ENCODE measurements around the gene NPEPPS. TPM values are rescaled to one million over a fixed set of nuclear protein-coding genes. Genes with fewer than 3 reads are reported as not detected.
A peak's percentile ranks its signal among the peaks of the same experiment; 100 is the strongest.
"Not testable (repeated sequence)": the region's sequence is repeated elsewhere in the genome, so short reads cannot be mapped to it uniquely, and the experiment has no call there.

Gene NPEPPS
- total RNA-seq, 5 donors from 2014 or later (not counting 1 experiment from before 2014, with no cell fraction given), result 92.7 to 106 (median 97.4) TPM

- CTCF ChIA-PET; H3K27ac Mint-ChIP-seq; H3K36me3 ChIP-seq (ENCODE audit: control insufficient read depth in 2 of 2, extremely low read depth in 1 of 2, insufficient read depth in 1 of 2, low read length in 1 of 2); H3K4me3 ChIP-seq (ENCODE audit: control insufficient read depth in 1 of 2, extremely low read depth in 1 of 2, low read length in 1 of 2); DNase-seq; H3K27ac ChIP-seq (ENCODE audit: low read length); H3K4me1 Mint-ChIP-seq; H3K9me3 Mint-ChIP-seq; H3K27me3 Mint-ChIP-seq; H3K27me3 ChIP-seq (replicated peaks in 1 of 2; ENCODE audit: control insufficient read depth in 2 of 2, extremely low read depth in 1 of 2, insufficient read depth in 2 of 2, low read length in 1 of 2); H3K4me3 Mint-ChIP-seq; H3K9me3 ChIP-seq; POLR2A ChIA-PET; H3K4me1 ChIP-seq (ENCODE audit: control insufficient read depth in 1 of 2, extremely low read depth in 1 of 2, insufficient read depth in 2 of 2, low read length in 2 of 2); ATAC-seq (replicated peaks in 1 of 4): not testable (repeated sequence)
- no CpG with 5 or more reads among the region's 5 CpGs for WGBS (ENCODE audit: insufficient coverage)
- peaks cover 11% of the 10 kb centered on the region for H3K36me3 Mint-ChIP-seq
Observed at GRCh38 chr17:47586378-47587055, 55.6 kb downstream of the NPEPPS start.

- peaks cover 0 to 31% of the 10 kb centered on the region in 2 donors for H3K36me3 ChIP-seq (ENCODE audit: control insufficient read depth in 2 of 2, extremely low read depth in 1 of 2, insufficient read depth in 1 of 2, low read length in 1 of 2)
- ATAC-seq (replicated peaks in 1 of 4); DNase-seq; H3K27me3 Mint-ChIP-seq; H3K9me3 ChIP-seq; POLR2A ChIA-PET; H3K27me3 ChIP-seq (replicated peaks in 1 of 2; ENCODE audit: control insufficient read depth in 2 of 2, extremely low read depth in 1 of 2, insufficient read depth in 2 of 2, low read length in 1 of 2); H3K4me1 Mint-ChIP-seq; H3K27ac Mint-ChIP-seq; H3K4me1 ChIP-seq (ENCODE audit: control insufficient read depth in 1 of 2, extremely low read depth in 1 of 2, insufficient read depth in 2 of 2, low read length in 2 of 2); H3K4me3 ChIP-seq (ENCODE audit: control insufficient read depth in 1 of 2, extremely low read depth in 1 of 2, low read length in 1 of 2); H3K9me3 Mint-ChIP-seq; H3K4me3 Mint-ChIP-seq; H3K27ac ChIP-seq (ENCODE audit: low read length): not testable (repeated sequence)
- H3K36me3 Mint-ChIP-seq, result peaks cover 22% of the 10 kb centered on the region
- CTCF ChIA-PET, result interaction anchor here in 1 of 2 donors (0.6 kb wide), 1 partner anchor 51 kb away, joined by 3 read pairs; no protein-coding TSS in a partner anchor
Observed at GRCh38 chr17:47593522-47593921, 62.6 kb downstream of the NPEPPS start.

GRCh38 chr17:47603830-47604597 lies 73.1 kb downstream of the NPEPPS start:
- Mint-ChIP-seq H3K27me3 (no peaks in the 10 kb centered on the region), H3K27ac (no peak overlapping the region), H3K9me3 (no peaks in the 10 kb centered on the region), H3K4me3 (no peak overlapping the region), H3K36me3 (peaks cover 48% of the 10 kb centered on the region), H3K4me1 (no peaks in the 10 kb centered on the region)
- peaks cover 6 to 61% of the 10 kb centered on the region in 2 donors for H3K36me3 ChIP-seq (ENCODE audit: control insufficient read depth in 2 of 2, extremely low read depth in 1 of 2, insufficient read depth in 1 of 2, low read length in 1 of 2)
- H3K4me3 ChIP-seq (ENCODE audit: control insufficient read depth in 1 of 2, extremely low read depth in 1 of 2, low read length in 1 of 2), result no peak overlapping the region
- no peak for DNase-seq
- WGBS (ENCODE audit: insufficient coverage), result 100% methylated on average over 3 of the region's 4 CpGs
- POLR2A ChIA-PET, result no interaction called here
- no peaks in the 10 kb centered on the region for H3K9me3 ChIP-seq
- no peaks in the 10 kb centered on the region for H3K4me1 ChIP-seq (ENCODE audit: control insufficient read depth in 1 of 2, extremely low read depth in 1 of 2, insufficient read depth in 2 of 2, low read length in 2 of 2)
- CTCF ChIA-PET, result interaction anchor here in 1 of 2 donors (1.8 kb wide), 1 partner anchor 12 kb away, joined by 5 read pairs; no protein-coding TSS in a partner anchor
- no peak overlapping the region for H3K27ac ChIP-seq (ENCODE audit: low read length)
- no peak for ATAC-seq (replicated peaks in 1 of 4)
- no peaks in the 10 kb centered on the region for H3K27me3 ChIP-seq (replicated peaks in 1 of 2; ENCODE audit: control insufficient read depth in 2 of 2, extremely low read depth in 1 of 2, insufficient read depth in 2 of 2, low read length in 1 of 2)

- H3K27ac Mint-ChIP-seq, result no peak overlapping the region
- ATAC-seq (replicated peaks in 1 of 4) (no peak), DNase-seq (no peak)
- H3K36me3 Mint-ChIP-seq, result peaks cover 47% of the 10 kb centered on the region
- Histone ChIP-seq H3K4me3 (ENCODE audit: control insufficient read depth in 1 of 2, extremely low read depth in 1 of 2, low read length in 1 of 2) (no peak overlapping the region), H3K27ac (ENCODE audit: low read length) (no peak overlapping the region), H3K9me3 (no peaks in the 10 kb centered on the region), H3K27me3 (replicated peaks in 1 of 2; ENCODE audit: control insufficient read depth in 2 of 2, extremely low read depth in 1 of 2, insufficient read depth in 2 of 2, low read length in 1 of 2) (no peaks in the 10 kb centered on the region), H3K4me1 (ENCODE audit: control insufficient read depth in 1 of 2, extremely low read depth in 1 of 2, insufficient read depth in 2 of 2, low read length in 2 of 2) (no peaks in the 10 kb centered on the region), H3K36me3 (ENCODE audit: control insufficient read depth in 2 of 2, extremely low read depth in 1 of 2, insufficient read depth in 1 of 2, low read length in 1 of 2) (peaks cover 6 to 57% of the 10 kb centered on the region in 2 donors)
- ChIA-PET POLR2A (no interaction called here), CTCF (interaction anchor here in 1 of 2 donors (1.8 kb wide), 1 partner anchor 11 kb away, joined by 5 read pairs; no protein-coding TSS in a partner anchor)
- H3K9me3 Mint-ChIP-seq, result no peaks in the 10 kb centered on the region
- no peaks in the 10 kb centered on the region for H3K4me1 Mint-ChIP-seq
- no peaks in the 10 kb centered on the region for H3K27me3 Mint-ChIP-seq
- H3K4me3 Mint-ChIP-seq, result no peak overlapping the region
- no CpG with 5 or more reads among the region's 1 CpG for WGBS (ENCODE audit: insufficient coverage)
Observed at GRCh38 chr17:47604598-47604927, 73.7 kb downstream of the NPEPPS start.

GRCh38 chr17:47605011-47605410 lies 74.1 kb downstream of the NPEPPS start:
- DNase-seq, result no peak
- ATAC-seq (replicated peaks in 1 of 4), result no peak
- Histone ChIP-seq H3K9me3 (no peaks in the 10 kb centered on the region), H3K36me3 (ENCODE audit: control insufficient read depth in 2 of 2, extremely low read depth in 1 of 2, insufficient read depth in 1 of 2, low read length in 1 of 2) (peaks cover 6 to 53% of the 10 kb centered on the region in 2 donors), H3K4me3 (ENCODE audit: control insufficient read depth in 1 of 2, extremely low read depth in 1 of 2, low read length in 1 of 2) (no peak overlapping the region), H3K27ac (ENCODE audit: low read length) (no peak overlapping the region), H3K27me3 (replicated peaks in 1 of 2; ENCODE audit: control insufficient read depth in 2 of 2, extremely low read depth in 1 of 2, insufficient read depth in 2 of 2, low read length in 1 of 2) (no peaks in the 10 kb centered on the region), H3K4me1 (ENCODE audit: control insufficient read depth in 1 of 2, extremely low read depth in 1 of 2, insufficient read depth in 2 of 2, low read length in 2 of 2) (no peaks in the 10 kb centered on the region)
- Mint-ChIP-seq H3K4me1 (no peaks in the 10 kb centered on the region), H3K36me3 (peaks cover 51% of the 10 kb centered on the region), H3K4me3 (no peak overlapping the region), H3K27ac (no peak overlapping the region), H3K9me3 (no peaks in the 10 kb centered on the region), H3K27me3 (no peaks in the 10 kb centered on the region)
- POLR2A ChIA-PET, result no interaction called here
- WGBS (ENCODE audit: insufficient coverage), result no CpG with 5 or more reads among the region's 1 CpG
- CTCF ChIA-PET, result interaction anchor here in 1 of 2 donors (1.8 kb wide), 1 partner anchor 11 kb away, joined by 5 read pairs; no protein-coding TSS in a partner anchor

- H3K4me1 Mint-ChIP-seq, result no peaks in the 10 kb centered on the region
- Histone ChIP-seq H3K4me3 (ENCODE audit: control insufficient read depth in 1 of 2, extremely low read depth in 1 of 2, low read length in 1 of 2) (no peak overlapping the region), H3K36me3 (ENCODE audit: control insufficient read depth in 2 of 2, extremely low read depth in 1 of 2, insufficient read depth in 1 of 2, low read length in 1 of 2) (peaks cover 3 to 39% of the 10 kb centered on the region in 2 donors), H3K4me1 (ENCODE audit: control insufficient read depth in 1 of 2, extremely low read depth in 1 of 2, insufficient read depth in 2 of 2, low read length in 2 of 2) (no peaks in the 10 kb centered on the region), H3K27me3 (replicated peaks in 1 of 2; ENCODE audit: control insufficient read depth in 2 of 2, extremely low read depth in 1 of 2, insufficient read depth in 2 of 2, low read length in 1 of 2) (no peaks in the 10 kb centered on the region), H3K9me3 (no peaks in the 10 kb centered on the region), H3K27ac (ENCODE audit: low read length) (no peak overlapping the region)
- POLR2A ChIA-PET, result no interaction called here
- CTCF ChIA-PET, result interaction anchor here in 1 of 2 donors (0.7 kb wide), 1 partner anchor 55 kb away, joined by 4 read pairs; no protein-coding TSS in a partner anchor
- DNase-seq, result no peak
- WGBS (ENCODE audit: insufficient coverage), result 94% methylated on average over 2 of the region's 3 CpGs
- H3K36me3 Mint-ChIP-seq, result peaks cover 40% of the 10 kb centered on the region
- no peak for ATAC-seq (replicated peaks in 1 of 4)
- no peaks in the 10 kb centered on the region for H3K27me3 Mint-ChIP-seq
- no peak overlapping the region for H3K4me3 Mint-ChIP-seq
- peak overlapping the region in 1 of 2 donors; percentile 35 for H3K27ac Mint-ChIP-seq
- no peaks in the 10 kb centered on the region for H3K9me3 Mint-ChIP-seq
Observed at GRCh38 chr17:47607481-47607880, 76.6 kb downstream of the NPEPPS start.

Data from T-cell (primary cell).